K562 (cell line): ENCODE data around the gene PARP1. TPM values are rescaled to one million over a fixed set of nuclear protein-coding genes. Genes with fewer than 3 reads are reported as not detected.
A peak's percentile ranks its signal among the peaks of the same experiment; 100 is the strongest.

Experiments
- ATAC-seq: fragments of 200-7000 bp; cut with Tn5 transposase; 3 replicates; pipeline ENCODE4 v1.9.1; 2020; ENCODE audit warnings: moderate library complexity
- BruUV-seq: library from RNA; stranded (reverse); fragments of 400-500 nt; replicated peaks from 2 replicates; lab custom pipeline; 2021; lab: Mats Ljungman, UMichigan
- CTCF ChIA-PET: fragments of 300-600 bp; formaldehyde crosslinking; extraction: SDS; loops from one replicate; lab custom pipeline; 2021; ENCODE audit warnings: low intra/inter-chr PET ratio; lab: Yijun Ruan, JAX
- POLR2A ChIA-PET: fragments of 300-600, 350-650 bp; sonication (Branson Sonifier 250); formaldehyde crosslinking; extraction: SDS; loops from one replicate; lab custom pipeline; 2021; ENCODE audit warnings: antibody characterized with exemption, inconsistent platforms; lab: Yijun Ruan, JAX
- DNase-seq, 4 experiments: peaks; one replicate each; pipeline versions ENCODE4 v3.0.0 to v3.0.0-alpha.2; 2011 to 2018; ENCODE audit warnings: low spot score in 3 of 4, mixed read lengths in 3 of 4; ENCODE audit errors: extremely low read depth in 1 of 4
- FAIRE-seq: peaks from 2 replicates; lab custom pipeline; 2011; peaks lifted over from hg19 to GRCh38; lab: Jason Lieb, UNC
- H2AFZ ChIP-seq: 2 replicates; pipeline ENCODE4 v1.6.0; 2011; ENCODE audit warnings: low read depth, low read length, control low read depth, inconsistent platforms
- H3K27ac ChIP-seq: fragments of 200-600 bp; 3 replicates; pipeline ENCODE4 v1.8.0; 2011; ENCODE audit warnings: low read depth, mild to moderate bottlenecking, control low read depth, inconsistent platforms, low read length, moderate library complexity, mixed read lengths; ENCODE audit errors: extremely low read depth
- H3K27me3 ChIP-seq, 2 experiments: fragments of 300-600 bp in 1 of 2; 2 replicates in 1 of 2; 3 replicates in 1 of 2; pipeline versions ENCODE4 v1.6.0 to v1.8.0; 2011; ENCODE audit warnings: inconsistent platforms in 2 of 2, low read length in 2 of 2, mild to moderate bottlenecking in 1 of 2, mixed read lengths in 1 of 2, moderate library complexity in 1 of 2; ENCODE audit not compliant: control insufficient read depth in 2 of 2, insufficient read depth in 2 of 2
- H3K36me3 ChIP-seq: fragments of 300-600 bp; 3 replicates; pipeline ENCODE4 v1.8.0; 2011; ENCODE audit warnings: mild to moderate bottlenecking, low read length, inconsistent platforms; ENCODE audit not compliant: control insufficient read depth, insufficient read depth
- H3K4me1 ChIP-seq, 2 experiments: fragments of 200-600 bp in 1 of 2; replicated peaks in 1 of 2; 2 replicates in 1 of 2; 3 replicates in 1 of 2; pipeline versions ENCODE4 v1.5.1 to v1.8.0; 2011; ENCODE audit warnings: inconsistent platforms in 2 of 2, low read length in 2 of 2, mild to moderate bottlenecking in 1 of 2, mixed read lengths in 1 of 2, moderate library complexity in 1 of 2; ENCODE audit not compliant: control insufficient read depth in 2 of 2, insufficient read depth in 2 of 2
- H3K4me2 ChIP-seq: 2 replicates; pipeline ENCODE4 v1.6.1; 2011; ENCODE audit warnings: low read length, control low read depth, inconsistent platforms, mixed read lengths; ENCODE audit not compliant: insufficient read depth
- H3K4me3 ChIP-seq: fragments of 200-600 bp; sonication (generic), shearing (Covaris generic); 2 replicates; pipeline ENCODE4 v1.5.1; 2016; ENCODE audit warnings: control low read depth, inconsistent platforms
- H3K79me2 ChIP-seq: fragments of 200-600 bp; 3 replicates; pipeline ENCODE4 v1.8.0; 2011; ENCODE audit warnings: low read length, inconsistent platforms; ENCODE audit not compliant: control insufficient read depth, insufficient read depth
- H3K9ac ChIP-seq, 2 experiments: 2 replicates each; pipeline versions ENCODE4 v1.6.0 to v1.6.1; 2011; ENCODE audit warnings: low read depth in 2 of 2, low read length in 2 of 2, control low read depth in 1 of 2, inconsistent platforms in 1 of 2, mild to moderate bottlenecking in 1 of 2, mixed read lengths in 1 of 2; ENCODE audit not compliant: insufficient read depth in 1 of 2
- H3K9me1 ChIP-seq: one replicate; pipeline ENCODE4 v1.6.0; 2011; ENCODE audit warnings: inconsistent platforms, mild to moderate bottlenecking, low read length, moderate library complexity; ENCODE audit not compliant: control insufficient read depth, insufficient read depth
- H3K9me3 ChIP-seq: replicated peaks from 2 replicates; pipeline ENCODE4 v1.5.1; 2011; ENCODE audit warnings: low read depth, low read length, inconsistent platforms; ENCODE audit not compliant: control insufficient read depth, insufficient read depth
- H4K20me1 ChIP-seq: replicated peaks from 2 replicates; pipeline ENCODE4 v1.6.1; 2011; ENCODE audit warnings: low read length, inconsistent platforms, mixed read lengths; ENCODE audit not compliant: control insufficient read depth, insufficient read depth
- ARID3B ChIP-seq: fragments of 250-450 bp; sonication (Bioruptor Pico); IDR thresholded peaks from 2 replicates; pipeline ENCODE4 v1.4.0; 2020; ENCODE audit warnings: borderline replicate concordance
- ATF7 ChIP-seq: fragments of 450-650 bp; IDR thresholded peaks from 2 replicates; pipeline ENCODE4 v1.7.1; 2014; ENCODE audit warnings: mild to moderate bottlenecking, moderate library complexity
- CCAR2 ChIP-seq: fragments of 200-400 bp; formaldehyde crosslinking; IDR thresholded peaks from 2 replicates; pipeline ENCODE4 v1.6.1; 2017; ENCODE audit warnings: mild to moderate bottlenecking, low read depth, low read length
- CHD1 ChIP-seq: fragments of 200-600 bp; sonication (generic); IDR thresholded peaks from one replicate; pipeline ENCODE4 v1.6.1; 2012; ENCODE audit warnings: mild to moderate bottlenecking, moderate library complexity, low read length, inconsistent platforms
- FOXK2 ChIP-seq, 2 experiments: fragments of 450-650 bp; IDR thresholded peaks in 1 of 2; conservative IDR thresholded peaks in 1 of 2; 2 replicates each; pipeline ENCODE4 v1.6.1; 2016; ENCODE audit warnings: low read depth in 2 of 2, mild to moderate bottlenecking in 1 of 2
- FOXM1 ChIP-seq, 2 experiments: fragments of 450-650 bp in 1 of 2; sonication (generic) in 1 of 2; formaldehyde crosslinking in 1 of 2; IDR thresholded peaks; 2 replicates each; pipeline versions ENCODE4 v1.6.1 to v1.9.0; 2017 to 2022; ENCODE audit warnings: low read depth in 2 of 2, mild to moderate bottlenecking in 2 of 2, missing genetic modification reagents in 1 of 2, moderate library complexity in 1 of 2
- GATA2 ChIP-seq: sonication (generic); formaldehyde crosslinking; IDR thresholded peaks from 2 replicates; pipeline ENCODE4 v1.4.0; 2020; ENCODE audit warnings: mild to moderate bottlenecking, missing genetic modification reagents
- IRF1 ChIP-seq: sonication (generic); formaldehyde crosslinking; IDR thresholded peaks from 2 replicates; pipeline ENCODE4 v1.8.0; 2022; ENCODE audit warnings: missing genetic modification reagents, mild to moderate bottlenecking, borderline replicate concordance
- KLF1 ChIP-seq: fragments of 450-650 bp; IDR thresholded peaks from 2 replicates; pipeline ENCODE4 v1.6.1; 2016; ENCODE audit warnings: missing genetic modification characterization, missing compliant biosample characterization
- KLF6 ChIP-seq: fragments of 250-450 bp; sonication (Bioruptor Pico); IDR thresholded peaks from 2 replicates; pipeline ENCODE4 v1.4.0; 2020; ENCODE audit warnings: mild to moderate bottlenecking, moderate library complexity, borderline replicate concordance
- LEF1 ChIP-seq: fragments of 450-650 bp; IDR thresholded peaks from 2 replicates; pipeline ENCODE4 v1.6.1; 2016; ENCODE audit warnings: mild to moderate bottlenecking
- PML ChIP-seq: IDR thresholded peaks from 2 replicates; pipeline ENCODE4 v1.6.1; 2012; ENCODE audit warnings: low read length, inconsistent platforms
- SFPQ ChIP-seq: fragments of 200-400 bp; formaldehyde crosslinking; IDR thresholded peaks from 2 replicates; pipeline ENCODE4 v1.6.1; 2017; ENCODE audit warnings: mild to moderate bottlenecking, low read depth, low read length, moderate library complexity
- SMARCE1 ChIP-seq: fragments of 450-650 bp; IDR thresholded peaks from 2 replicates; pipeline ENCODE4 v1.7.1; 2016; ENCODE audit warnings: mild to moderate bottlenecking
- ZNF551 ChIP-seq: fragments of 250-450 bp; sonication (Bioruptor Pico); IDR thresholded peaks from 2 replicates; pipeline ENCODE4 v1.5.0; 2021; ENCODE audit warnings: mild to moderate bottlenecking, moderate library complexity
- ZNF57 ChIP-seq: fragments of 450-650 bp; formaldehyde crosslinking; IDR thresholded peaks from 2 replicates; pipeline ENCODE4 v1.4.0; 2020; ENCODE audit warnings: mild to moderate bottlenecking, moderate library complexity
- ZNF764 ChIP-seq: fragments of 250-450 bp; sonication (Bioruptor Pico); IDR thresholded peaks from 2 replicates; pipeline ENCODE4 v1.4.0; 2020; ENCODE audit warnings: low read depth, mild to moderate bottlenecking, moderate library complexity
- WGBS: fragments of 100-300 bp; shearing (Covaris generic); methylation state at CpG from one replicate; pipeline ENCODE4 v1.1.6; 2016; ENCODE audit warnings: low coverage, mixed read lengths; ENCODE audit not compliant: insufficient coverage; ENCODE audit errors: missing lambda C conversion rate; 5-methylcytosine and 5-hydroxymethylcytosine counted together
- in situ Hi-C: fragments of 300-500 bp; cut with MboI; formaldehyde crosslinking; loops from 4 replicates; pipeline ENCODE4 v1.15.0; 2018; ENCODE audit warnings: inconsistent platforms, mixed read lengths
- intact Hi-C: fragments of 100-400 bp; cut with micrococcal nuclease; formaldehyde crosslinking; loops from 2 replicates; pipeline ENCODE4 v1.14.2; 2022
- polyA plus RNA-seq, 8 experiments: library from polyadenylated mRNA; depleted of rRNA in 4 of 8; stranded (reverse) in 5 of 8; unstranded in 3 of 8; fragments of >200 nt; fragmentation: Nextera tagmentation in 2 of 8; fragmentation: Illumina TruSeq in 1 of 8; extraction: Ambion mirVana in 2 of 8; extraction: Trizol in 1 of 8; gene quantifications; 2 replicates each; pipeline versions ENCODE4 v1.2.1 to v1.2.3, GENCODE V29; 2011 to 2014; ENCODE audit warnings: inconsistent platforms in 1 of 8, missing spikeins in 1 of 8
- total RNA-seq, 7 experiments: library from RNA; depleted of rRNA in 6 of 7; stranded (reverse); fragments of >200 nt in 6 of 7; fragmentation: Illumina TruSeq in 2 of 7; extraction: Trizol in 2 of 7; gene quantifications; 2 replicates each; pipeline versions ENCODE4 v1.2.1 to v1.2.3, GENCODE V29; 2011 to 2021; ENCODE audit warnings: low replicate concordance in 1 of 7
- TF ChIP-seq, protein P1 (sequence below): sonication (generic); IDR thresholded peaks from 2 replicates; pipeline ENCODE4 v1.6.1; 2016

The PARP1 gene
- total and polyA plus RNA-seq, 9 of the 15 experiments (the other 6 are each of a cell fraction or from before 2014, with no cell fraction given): 121 to 306 (median 250) TPM

DNA sequence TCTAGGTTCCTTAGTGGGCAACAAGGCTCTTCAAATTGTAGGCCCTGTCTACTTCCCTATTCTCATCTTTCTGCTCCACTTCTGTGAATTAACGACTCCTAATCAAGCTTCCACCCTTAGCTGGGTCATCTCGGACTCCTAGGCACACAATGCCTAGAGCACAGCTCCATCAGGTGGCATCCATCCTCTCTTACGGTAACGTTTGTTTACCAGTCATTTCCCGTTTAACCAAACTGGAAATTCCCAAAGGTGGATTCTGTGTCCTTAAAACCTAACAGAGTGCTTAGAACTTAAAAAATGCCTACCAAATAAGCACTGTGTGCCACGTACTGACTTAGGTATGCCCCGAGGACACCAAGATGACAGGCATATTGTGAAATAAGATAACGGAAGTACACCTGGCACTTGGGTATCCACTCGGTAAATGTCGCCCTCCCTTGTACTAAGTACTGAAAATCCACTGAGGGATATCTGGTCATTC, 1.5 kb downstream of the PARP1 start:
- no peak for FAIRE-seq
- peak in 1 of 4 experiments; percentile 41 for DNase-seq
- in situ Hi-C loops: no loop called here
- peaks cover 33 to 34% of the 10 kb centered on the region in 2 experiments for H3K4me1 ChIP-seq
- ChIA-PET CTCF (no interaction called here), POLR2A (interaction anchor here (0.6 to 2.9 kb wide), 10 partner anchors 9 to 491 kb away, joined by 3 to 14 read pairs (median 3); no protein-coding TSS in a partner anchor)
- 0 out of 2 replicates have a peak overlapping the region, but pooled peaks have one; percentile 4 for H2AFZ ChIP-seq
- H3K36me3 ChIP-seq: peaks cover 37% of the 10 kb centered on the region
- WGBS: 3% methylated on average over 10 of the region's 10 CpGs
- no peak for ATAC-seq
- intact Hi-C loops: loop anchor here (1.0 to 5.0 kb wide), 3 partner anchors 99 to 281 kb away; partner anchors contain the start of gene LIN9
- BruUV-seq: no TSS peak
- H3K27me3 ChIP-seq: no peaks in the 10 kb centered on the region; a peak in 1 of 5 replicates
- peak overlapping the region; percentile 94 for H3K4me2 ChIP-seq
- 0 out of 2 replicates have a peak, but pooled peaks cover 2% of the 10 kb centered on the region for H3K9me3 ChIP-seq
- peak overlapping the region; percentile 76 to 88 for H3K9ac ChIP-seq
- peak overlapping the region; percentile 78 for H3K4me3 ChIP-seq
- H3K27ac ChIP-seq: peak overlapping the region; percentile 84
- peaks cover 60% of the 10 kb centered on the region for H3K79me2 ChIP-seq
- peaks cover 8% of the 10 kb centered on the region for H3K9me1 ChIP-seq
- H4K20me1 ChIP-seq: peaks cover 26% of the 10 kb centered on the region
- no peak for TF ChIP-seq ZNF764 (CRISPR knock-in tag)
- no peak for TF ChIP-seq LEF1
- no peak for TF ChIP-seq ARID3B (CRISPR knock-in tag)
- no peak for TF ChIP-seq KLF1 (tag)
- no peak; the same call in 1 of the 2 replicates for TF ChIP-seq ATF7
- TF ChIP-seq IRF1: no peak
- no peak for TF ChIP-seq KLF6 (CRISPR knock-in tag)
- no peak for TF ChIP-seq SFPQ
- no peak for TF ChIP-seq FOXK2 (conservative IDR thresholded peaks at IDR 0.05 in 1 of 2, IDR thresholded peaks at IDR 0.05 in 1 of 2; ENCODE audit: low read depth in 2 of 2)
- no peak for TF ChIP-seq CHD1
- no peak for TF ChIP-seq FOXM1 (IDR thresholded peaks at IDR 0.05; ENCODE audit: low read depth)
- no peak for TF ChIP-seq FOXM1 (CRISPR knock-in tag; IDR thresholded peaks at IDR 0.05; ENCODE audit: low read depth)
- TF ChIP-seq ZNF57 (CRISPR knock-in tag): no peak
- TF ChIP-seq, protein P1, sequence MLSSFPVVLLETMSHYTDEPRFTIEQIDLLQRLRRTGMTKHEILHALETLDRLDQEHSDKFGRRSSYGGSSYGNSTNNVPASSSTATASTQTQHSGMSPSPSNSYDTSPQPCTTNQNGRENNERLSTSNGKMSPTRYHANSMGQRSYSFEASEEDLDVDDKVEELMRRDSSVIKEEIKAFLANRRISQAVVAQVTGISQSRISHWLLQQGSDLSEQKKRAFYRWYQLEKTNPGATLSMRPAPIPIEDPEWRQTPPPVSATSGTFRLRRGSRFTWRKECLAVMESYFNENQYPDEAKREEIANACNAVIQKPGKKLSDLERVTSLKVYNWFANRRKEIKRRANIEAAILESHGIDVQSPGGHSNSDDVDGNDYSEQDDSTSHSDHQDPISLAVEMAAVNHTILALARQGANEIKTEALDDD: no peak
- no peak for TF ChIP-seq ZNF551 (CRISPR knock-in tag)
- no peak for TF ChIP-seq PML
- TF ChIP-seq SMARCE1: peak; percentile 20; the same call in 1 of the 2 replicates
- TF ChIP-seq GATA2: no peak
- no peak for TF ChIP-seq CCAR2
